ENCODE results near the gene POLR2E. TPM values are rescaled to one million over a fixed set of nuclear protein-coding genes. Genes with fewer than 3 reads are reported as not detected.
A peak's percentile ranks its signal among the peaks of the same experiment; 100 is the strongest.

Gene POLR2E
- total RNA-seq, 1 donor from 2014 or later = 156 TPM

GRCh38 chr19:1072371-1073015, 22.7 kb downstream of the POLR2E start:
- no peak overlapping the region for H3K27ac Mint-ChIP-seq (ENCODE audit: unreplicated experiment)
- H3K4me1 Mint-ChIP-seq (ENCODE audit: unreplicated experiment) = peaks cover 12% of the 10 kb centered on the region

GRCh38 chr19:1070931-1071791, 24.0 kb downstream of the POLR2E start:
- peaks cover 11% of the 10 kb centered on the region for H3K27me3 Mint-ChIP-seq (ENCODE audit: unreplicated experiment)

More at GRCh38 chr19:1072371-1073015, 22.7 kb downstream of the POLR2E start:
- Mint-ChIP-seq H3K9me3 (ENCODE audit: unreplicated experiment) (no peaks in the 10 kb centered on the region), H3K36me3 (ENCODE audit: unreplicated experiment) (no peaks in the 10 kb centered on the region), H3K4me3 (ENCODE audit: unreplicated experiment) (no peak overlapping the region), H3K27me3 (ENCODE audit: unreplicated experiment) (peaks cover 11% of the 10 kb centered on the region)
- no peak for TF ChIP-seq CTCF (IDR thresholded peaks at IDR 0.05)
- no peak for DNase-seq (ENCODE audit: extremely low spot score, unreplicated experiment)

GRCh38 chr19:1070576-1070930, 24.6 kb downstream of the POLR2E start:
- H3K27me3 Mint-ChIP-seq (ENCODE audit: unreplicated experiment) = peaks cover 11% of the 10 kb centered on the region
- TF ChIP-seq CTCF (IDR thresholded peaks at IDR 0.05) = peak; percentile 27
- H3K4me3 Mint-ChIP-seq (ENCODE audit: unreplicated experiment) = no peak overlapping the region
- H3K27ac Mint-ChIP-seq (ENCODE audit: unreplicated experiment) = no peak overlapping the region
- no peak for DNase-seq (ENCODE audit: extremely low spot score, unreplicated experiment)
- no peaks in the 10 kb centered on the region for H3K36me3 Mint-ChIP-seq (ENCODE audit: unreplicated experiment)
- no peaks in the 10 kb centered on the region for H3K9me3 Mint-ChIP-seq (ENCODE audit: unreplicated experiment)
- peaks cover 17% of the 10 kb centered on the region for H3K4me1 Mint-ChIP-seq (ENCODE audit: unreplicated experiment)

More at GRCh38 chr19:1070931-1071791, 24.0 kb downstream of the POLR2E start:
- H3K4me1 Mint-ChIP-seq (ENCODE audit: unreplicated experiment) = peaks cover 14% of the 10 kb centered on the region
- no peaks in the 10 kb centered on the region for H3K36me3 Mint-ChIP-seq (ENCODE audit: unreplicated experiment)
- DNase-seq (ENCODE audit: extremely low spot score, unreplicated experiment) = no peak
- TF ChIP-seq CTCF (IDR thresholded peaks at IDR 0.05) = no peak
- peak overlapping the region; percentile 52 for H3K4me3 Mint-ChIP-seq (ENCODE audit: unreplicated experiment)
- no peaks in the 10 kb centered on the region for H3K9me3 Mint-ChIP-seq (ENCODE audit: unreplicated experiment)
- H3K27ac Mint-ChIP-seq (ENCODE audit: unreplicated experiment) = no peak overlapping the region

- H3K9me3 Mint-ChIP-seq (ENCODE audit: unreplicated experiment) = no peaks in the 10 kb centered on the region
- H3K4me1 Mint-ChIP-seq (ENCODE audit: unreplicated experiment) = peaks cover 23% of the 10 kb centered on the region
- no peak overlapping the region for H3K4me3 Mint-ChIP-seq (ENCODE audit: unreplicated experiment)
Measured at GRCh38 chr19:1069009-1069779, 26.0 kb downstream of the POLR2E start.

More at GRCh38 chr19:1069009-1069779, 26.0 kb downstream of the POLR2E start:
- no peak for TF ChIP-seq CTCF (IDR thresholded peaks at IDR 0.05)
- Mint-ChIP-seq H3K27ac (ENCODE audit: unreplicated experiment) (no peak overlapping the region), H3K36me3 (ENCODE audit: unreplicated experiment) (no peaks in the 10 kb centered on the region), H3K27me3 (ENCODE audit: unreplicated experiment) (peaks cover 11% of the 10 kb centered on the region)
- no peak for DNase-seq (ENCODE audit: extremely low spot score, unreplicated experiment)

Measured in osteocyte (in vitro differentiated cells).